GM06990 (cell line): ENCODE results near the gene RBBP5.
A peak's percentile ranks its signal among the peaks of the same experiment; 100 is the strongest.

Experiments used
- DNase-seq: peaks from one replicate; pipeline ENCODE4 v3.0.0-alpha.2; 2011; ENCODE audit not compliant: insufficient read length; ENCODE audit errors: extremely low read depth
- H3K27me3 ChIP-seq: replicated peaks from 2 replicates; pipeline ENCODE4 v1.6.0; 2011; ENCODE audit warnings: low read length; ENCODE audit not compliant: control insufficient read depth, insufficient read depth
- H3K36me3 ChIP-seq: 2 replicates; pipeline ENCODE4 v1.5.1; 2011; ENCODE audit warnings: low read length; ENCODE audit not compliant: control insufficient read depth, insufficient read depth
- H3K4me3 ChIP-seq: replicated peaks from 2 replicates; pipeline ENCODE4 v1.5.1; 2011; ENCODE audit warnings: low read depth, mild to moderate bottlenecking, control low read depth, low read length
- TF ChIP-seq, protein P1 (sequence below): IDR thresholded peaks from 2 replicates; pipeline ENCODE4 v1.5.1; 2011; ENCODE audit warnings: low read length, control low read depth, mild to moderate bottlenecking, inconsistent platforms; ENCODE audit not compliant: insufficient read depth, poor library complexity, severe bottlenecking

Gene RBBP5, protein sequence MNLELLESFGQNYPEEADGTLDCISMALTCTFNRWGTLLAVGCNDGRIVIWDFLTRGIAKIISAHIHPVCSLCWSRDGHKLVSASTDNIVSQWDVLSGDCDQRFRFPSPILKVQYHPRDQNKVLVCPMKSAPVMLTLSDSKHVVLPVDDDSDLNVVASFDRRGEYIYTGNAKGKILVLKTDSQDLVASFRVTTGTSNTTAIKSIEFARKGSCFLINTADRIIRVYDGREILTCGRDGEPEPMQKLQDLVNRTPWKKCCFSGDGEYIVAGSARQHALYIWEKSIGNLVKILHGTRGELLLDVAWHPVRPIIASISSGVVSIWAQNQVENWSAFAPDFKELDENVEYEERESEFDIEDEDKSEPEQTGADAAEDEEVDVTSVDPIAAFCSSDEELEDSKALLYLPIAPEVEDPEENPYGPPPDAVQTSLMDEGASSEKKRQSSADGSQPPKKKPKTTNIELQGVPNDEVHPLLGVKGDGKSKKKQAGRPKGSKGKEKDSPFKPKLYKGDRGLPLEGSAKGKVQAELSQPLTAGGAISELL

DNA sequence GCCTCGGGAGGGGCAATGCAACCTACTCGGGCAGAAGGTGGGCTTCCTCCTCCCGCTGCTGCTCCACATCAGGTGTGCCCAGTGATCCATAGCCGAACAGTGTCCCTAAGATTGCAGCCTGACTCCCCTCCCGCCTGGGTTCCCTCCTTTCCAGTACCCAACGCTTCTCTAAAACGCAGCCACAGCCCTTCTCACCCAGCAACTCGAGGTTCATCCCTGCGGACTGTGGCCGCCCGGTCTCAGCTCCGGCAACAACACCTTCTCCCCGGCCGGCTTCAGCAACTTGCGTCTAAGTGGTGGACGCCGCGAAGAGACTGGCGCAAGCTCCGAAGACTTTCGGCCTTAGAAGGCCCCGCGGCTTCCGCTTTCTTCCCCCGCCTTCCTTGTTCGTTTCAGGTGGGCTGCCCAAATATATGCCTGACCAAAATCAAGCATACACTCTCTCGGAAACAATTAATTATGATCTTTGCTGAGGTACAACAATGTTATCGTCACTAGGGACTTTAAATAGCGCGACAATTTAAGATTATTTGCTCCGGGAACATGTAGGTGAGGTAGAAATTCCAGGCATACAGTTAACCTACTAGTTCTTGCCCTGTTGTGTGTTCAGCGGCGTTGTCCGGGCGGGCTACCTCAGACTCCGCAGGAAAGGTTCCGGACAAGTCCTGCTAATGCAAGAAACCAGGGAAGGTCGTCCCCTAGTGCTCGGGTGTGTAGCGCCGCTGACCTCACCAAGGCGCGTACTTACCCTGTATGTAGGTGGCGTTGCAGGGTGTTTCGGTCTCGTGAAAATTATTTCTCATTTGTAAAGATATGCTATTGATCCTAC is at the start of gene RBBP5:
RBBP5 (minus strand) TSS at position 319 of the 829 bp plus-strand sequence; CDS start at position 214, 105 bp downstream.
- peak; percentile 95 for DNase-seq
- Histone ChIP-seq H3K4me3 (peak within 1 kb of the TSS; percentile 100), H3K27me3 (no peaks in the 10 kb centered on the region), H3K36me3 (peaks cover 2% of the 10 kb centered on the region; the same call in 1 of the 2 replicates)
- TF ChIP-seq, protein P1, sequence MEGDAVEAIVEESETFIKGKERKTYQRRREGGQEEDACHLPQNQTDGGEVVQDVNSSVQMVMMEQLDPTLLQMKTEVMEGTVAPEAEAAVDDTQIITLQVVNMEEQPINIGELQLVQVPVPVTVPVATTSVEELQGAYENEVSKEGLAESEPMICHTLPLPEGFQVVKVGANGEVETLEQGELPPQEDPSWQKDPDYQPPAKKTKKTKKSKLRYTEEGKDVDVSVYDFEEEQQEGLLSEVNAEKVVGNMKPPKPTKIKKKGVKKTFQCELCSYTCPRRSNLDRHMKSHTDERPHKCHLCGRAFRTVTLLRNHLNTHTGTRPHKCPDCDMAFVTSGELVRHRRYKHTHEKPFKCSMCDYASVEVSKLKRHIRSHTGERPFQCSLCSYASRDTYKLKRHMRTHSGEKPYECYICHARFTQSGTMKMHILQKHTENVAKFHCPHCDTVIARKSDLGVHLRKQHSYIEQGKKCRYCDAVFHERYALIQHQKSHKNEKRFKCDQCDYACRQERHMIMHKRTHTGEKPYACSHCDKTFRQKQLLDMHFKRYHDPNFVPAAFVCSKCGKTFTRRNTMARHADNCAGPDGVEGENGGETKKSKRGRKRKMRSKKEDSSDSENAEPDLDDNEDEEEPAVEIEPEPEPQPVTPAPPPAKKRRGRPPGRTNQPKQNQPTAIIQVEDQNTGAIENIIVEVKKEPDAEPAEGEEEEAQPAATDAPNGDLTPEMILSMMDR, result peak; percentile 91

DNA sequence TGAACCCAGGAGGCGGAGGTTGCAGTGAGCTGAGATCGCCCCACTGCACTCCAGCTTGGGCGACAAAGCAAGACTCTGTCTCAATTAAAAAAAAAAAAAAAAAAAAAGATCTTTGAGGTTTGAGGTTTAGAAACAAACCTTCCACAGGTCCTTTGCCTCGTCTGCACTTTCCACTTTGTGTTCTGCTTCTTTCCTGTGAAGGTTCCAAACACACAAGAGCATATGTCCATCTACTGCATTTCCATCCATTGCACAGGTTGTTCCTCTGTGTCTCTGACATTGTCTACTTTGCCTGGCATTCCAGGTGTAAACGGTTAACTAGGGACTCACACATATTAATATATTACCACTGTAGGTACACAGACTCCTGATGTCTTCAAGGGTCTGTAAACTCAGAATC is 49.6 kb upstream of the RBBP5 start:
- no peak for DNase-seq
- Histone ChIP-seq H3K36me3 (no peaks in the 10 kb centered on the region; the same call in 1 of the 2 replicates), H3K4me3 (no peak overlapping the region), H3K27me3 (no peaks in the 10 kb centered on the region)
- TF ChIP-seq, protein P1, result no peak

DNA sequence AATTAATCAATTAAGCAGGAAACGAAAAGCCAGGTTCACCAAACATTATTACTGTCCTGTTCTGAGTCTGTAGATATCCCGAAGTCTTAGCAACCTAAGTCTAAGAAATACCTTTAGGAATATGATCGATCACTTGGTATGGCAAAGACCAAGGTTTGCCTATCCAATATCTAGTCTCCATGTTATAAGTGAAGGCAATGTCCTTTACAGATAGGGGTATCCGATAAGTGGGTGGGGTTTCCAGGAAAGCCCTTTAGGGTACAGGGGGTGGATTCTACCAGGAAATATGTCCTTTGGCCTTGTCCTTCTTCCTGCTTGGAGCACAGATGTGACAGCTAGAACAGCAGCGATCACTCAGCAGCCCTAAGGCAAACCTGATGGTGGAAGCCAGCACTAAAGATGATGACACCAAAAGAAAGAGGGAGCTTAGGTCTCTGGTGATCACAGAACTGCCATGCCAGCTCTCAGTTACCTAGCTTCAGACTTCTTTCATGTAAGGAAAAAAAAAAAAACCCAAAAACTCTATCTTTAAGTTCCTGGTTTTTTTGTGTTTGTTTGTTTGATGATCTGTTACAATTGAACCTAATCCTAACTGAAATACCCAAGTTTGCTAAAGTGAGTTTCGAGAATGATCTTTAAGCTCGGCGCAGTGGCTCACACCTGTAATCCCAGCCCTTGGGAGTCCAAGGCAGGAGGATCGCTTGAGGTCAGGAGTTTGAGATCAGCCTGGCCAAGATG is 48.9 kb upstream of the RBBP5 start:
- no peak for DNase-seq
- TF ChIP-seq, protein P1, result no peak
- no peak overlapping the region for H3K4me3 ChIP-seq

DNA sequence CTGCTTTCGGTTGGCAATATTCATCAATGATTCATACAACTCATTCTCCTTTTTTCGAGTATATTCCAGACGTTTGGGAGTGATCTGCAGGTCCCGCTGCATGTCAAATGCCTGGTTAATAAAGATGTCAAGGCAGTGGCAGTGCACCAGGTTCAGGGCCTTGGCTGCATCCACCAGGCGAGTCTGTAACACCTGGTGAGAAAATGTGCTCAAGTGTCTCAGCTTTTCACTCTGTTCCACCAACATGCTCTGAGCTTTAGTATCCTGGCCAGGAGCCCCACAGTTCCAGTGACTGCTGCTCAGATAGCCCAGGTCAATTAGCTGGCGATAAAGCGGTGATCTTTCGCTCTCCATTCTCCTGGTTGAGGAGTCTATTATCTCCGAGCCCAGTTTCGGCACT is 47.5 kb upstream of the RBBP5 start:
- Histone ChIP-seq H3K27me3 (no peaks in the 10 kb centered on the region), H3K4me3 (no peak overlapping the region), H3K36me3 (no peaks in the 10 kb centered on the region; the same call in 1 of the 2 replicates)
- TF ChIP-seq, protein P1, result no peak
- no peak for DNase-seq

More for the DNA sequence above, 48.9 kb upstream of the RBBP5 start:
- Histone ChIP-seq H3K27me3 (no peaks in the 10 kb centered on the region), H3K36me3 (no peaks in the 10 kb centered on the region; the same call in 1 of the 2 replicates)

DNA sequence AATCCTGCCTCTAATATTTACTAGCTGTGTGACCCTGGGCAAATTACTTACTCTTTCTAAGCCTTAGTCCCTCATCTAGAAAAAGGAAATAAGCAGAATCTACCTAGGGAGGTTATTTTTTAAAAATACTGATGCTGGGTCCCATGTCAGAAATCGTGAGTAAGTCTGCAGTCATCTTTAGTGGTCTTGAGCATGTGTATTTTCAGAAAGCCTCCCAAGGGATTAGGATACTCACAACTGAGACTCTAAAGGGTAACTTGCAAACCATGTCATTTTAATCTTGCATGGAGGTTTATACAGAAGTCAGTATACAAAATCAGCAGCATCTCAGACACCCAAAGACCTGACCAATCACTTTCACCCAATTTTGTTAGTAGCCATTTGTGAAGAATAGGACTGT is 46.5 kb upstream of the RBBP5 start:
- Histone ChIP-seq H3K27me3 (no peaks in the 10 kb centered on the region), H3K4me3 (no peak overlapping the region), H3K36me3 (no peaks in the 10 kb centered on the region; the same call in 1 of the 2 replicates)
- no peak for DNase-seq
- TF ChIP-seq, protein P1, result no peak
